HEK293 (cell line): ENCODE measurements around the gene TXNRD2.

Experiments
- CTCF ChIA-PET: fragments of 350-600 bp; formaldehyde crosslinking; extraction: SDS; loops from one replicate; lab custom pipeline; 2021; ENCODE audit warnings: antibody characterized with exemption; lab: Yijun Ruan, JAX
- POLR2A ChIA-PET: fragments of 300-600 bp; formaldehyde crosslinking; extraction: SDS; loops from one replicate; lab custom pipeline; 2020; ENCODE audit warnings: antibody characterized with exemption, inconsistent platforms; lab: Yijun Ruan, JAX
- H3K27ac ChIP-seq: fragments of 200-500 bp; sonication (Bioruptor generic); 2 replicates; pipeline ENCODE4 v1.5.1; 2014; ENCODE audit warnings: low read depth, low read length, control low read depth, inconsistent platforms; ENCODE audit errors: extremely low read depth
- H3K36me3 ChIP-seq, 2 experiments: fragments of 200-500 bp in 1 of 2; sonication (Bioruptor generic) in 1 of 2; 1 replicate in 1 of 2; 2 replicates in 1 of 2; pipeline ENCODE4 v1.5.1; 2014 to 2017; ENCODE audit warnings: inconsistent platforms in 2 of 2, low read length in 2 of 2; ENCODE audit not compliant: control insufficient read depth in 2 of 2, insufficient read depth in 1 of 2
- H3K4me1 ChIP-seq: fragments of 200-500 bp; sonication (Bioruptor generic); 2 replicates; pipeline ENCODE4 v1.5.1; 2014; ENCODE audit warnings: mild to moderate bottlenecking, low read length, inconsistent platforms; ENCODE audit not compliant: control insufficient read depth, insufficient read depth
- H3K4me3 ChIP-seq: 2 replicates; pipeline ENCODE4 v1.5.1; 2011; ENCODE audit warnings: low read depth, mild to moderate bottlenecking, control low read depth, low read length, moderate library complexity
- H3K9me3 ChIP-seq: fragments of 200-500 bp; sonication (Bioruptor generic); 2 replicates; pipeline ENCODE4 v1.5.1; 2014; ENCODE audit warnings: low read depth, low read length, inconsistent platforms; ENCODE audit not compliant: control insufficient read depth, insufficient read depth
- AEBP2 ChIP-seq: fragments of 450-650 bp; formaldehyde crosslinking; IDR thresholded peaks from 2 replicates; pipeline ENCODE4 v1.5.1; 2016; ENCODE audit warnings: missing biosample characterization, missing genetic modification characterization, borderline replicate concordance
- GLIS1 ChIP-seq: fragments of 450-650 bp; formaldehyde crosslinking; IDR thresholded peaks from 2 replicates; pipeline ENCODE4 v1.5.1; 2016; ENCODE audit warnings: missing biosample characterization, missing genetic modification characterization
- IKZF3 ChIP-seq: fragments of 450-650 bp; IDR thresholded peaks from 2 replicates; pipeline ENCODE4 v1.5.0; 2018; ENCODE audit warnings: missing biosample characterization, mild to moderate bottlenecking, missing genetic modification characterization, moderate library complexity
- TRIM28 ChIP-seq: IDR thresholded peaks from 2 replicates; pipeline ENCODE4 v1.6.1; 2011; ENCODE audit warnings: low read length, control low read depth, borderline replicate concordance
- ZBTB11 ChIP-seq: fragments of 450-650 bp; formaldehyde crosslinking; conservative IDR thresholded peaks from 2 replicates; pipeline ENCODE4 v1.5.1; 2016; ENCODE audit warnings: low read depth, missing biosample characterization, missing genetic modification characterization
- ZFHX2 ChIP-seq: fragments of 450-650 bp; formaldehyde crosslinking; conservative IDR thresholded peaks from 2 replicates; pipeline ENCODE4 v1.5.1; 2016; ENCODE audit warnings: missing biosample characterization, missing genetic modification characterization
- ZNF274 ChIP-seq, 2 experiments: fragments of 200-500 bp in 1 of 2; fragments of 450-650 bp in 1 of 2; sonication (Bioruptor generic) in 1 of 2; formaldehyde crosslinking in 1 of 2; IDR thresholded peaks; 2 replicates each; pipeline versions ENCODE4 v1.5.1 to v1.6.1; 2014 to 2016; ENCODE audit warnings: borderline replicate concordance in 1 of 2, inconsistent platforms in 1 of 2, low read length in 1 of 2, missing biosample characterization in 1 of 2, missing genetic modification characterization in 1 of 2
- ZNF311 ChIP-seq: fragments of 450-650 bp; formaldehyde crosslinking; IDR thresholded peaks from 2 replicates; pipeline ENCODE4 v1.5.1; 2017; ENCODE audit warnings: missing biosample characterization, missing genetic modification characterization, borderline replicate concordance
- ZNF362 ChIP-seq: fragments of 450-650 bp; formaldehyde crosslinking; IDR thresholded peaks from 2 replicates; pipeline ENCODE4 v1.5.1; 2016; ENCODE audit warnings: missing biosample characterization, missing genetic modification characterization
- ZNF37A ChIP-seq: fragments of 450-650 bp; IDR thresholded peaks from 2 replicates; pipeline ENCODE4 v1.5.1; 2018; ENCODE audit warnings: missing biosample characterization, missing genetic modification characterization
- ZNF473 ChIP-seq: fragments of 450-650 bp; formaldehyde crosslinking; IDR thresholded peaks from 2 replicates; pipeline ENCODE4 v1.5.1; 2017; ENCODE audit warnings: missing biosample characterization, missing genetic modification characterization
- ZNF580 ChIP-seq: fragments of 450-650 bp; formaldehyde crosslinking; IDR thresholded peaks from 2 replicates; pipeline ENCODE4 v1.5.1; 2016; ENCODE audit warnings: missing biosample characterization, missing genetic modification characterization
- ZNF654 ChIP-seq: fragments of 450-650 bp; formaldehyde crosslinking; IDR thresholded peaks from 2 replicates; pipeline ENCODE4 v1.5.1; 2016; ENCODE audit warnings: low read depth, missing biosample characterization, missing genetic modification characterization
- ZNF707 ChIP-seq: fragments of 450-650 bp; formaldehyde crosslinking; IDR thresholded peaks from 2 replicates; pipeline ENCODE4 v1.5.1; 2016; ENCODE audit warnings: missing biosample characterization, missing genetic modification characterization

The TXNRD2 gene

GRCh38 chr22:19903031-19903430, 38.6 kb downstream of the TXNRD2 start (continued):
- TF ChIP-seq ZNF311 (tag by site-specific recombination) (no peak), ZNF654 (tag by site-specific recombination) (no peak), AEBP2 (tag by site-specific recombination) (no peak), ZBTB11 (no peak), ZFHX2 (tag by site-specific recombination) (peak; percentile 46), ZNF274 (IDR thresholded peaks at IDR 0.05; ENCODE audit: low read length) (no peak), ZNF274 (tag by site-specific recombination; IDR thresholded peaks at IDR 0.05; ENCODE audit: borderline replicate concordance) (no peak), TRIM28 (no peak)
- TF ChIP-seq, all 188 proteins: peak for 4

GRCh38 chr22:19902245-19902715, 39.3 kb downstream of the TXNRD2 start:
- ChIA-PET POLR2A (interaction anchor here (1.3 kb wide), 1 partner anchor 22 kb away, joined by 3 read pairs; no protein-coding TSS in a partner anchor), CTCF (interaction anchor here (1.2 to 4.8 kb wide), 4 partner anchors 9 to 172 kb away, joined by 3 to 45 read pairs (median 11); no protein-coding TSS in a partner anchor)
- Histone ChIP-seq H3K36me3 (peaks cover 0 to 8% of the 10 kb centered on the region in 2 experiments; a peak in 1 of 3 replicates), H3K4me1 (no peaks in the 10 kb centered on the region), H3K4me3 (no peak overlapping the region), H3K27ac (no peak overlapping the region), H3K9me3 (no peaks in the 10 kb centered on the region)
- TF ChIP-seq ZNF362 (tag by site-specific recombination) (no peak), GLIS1 (tag by site-specific recombination) (peak; percentile 35; the same call in 1 of the 2 replicates)

GRCh38 chr22:19901577-19902244, 39.9 kb downstream of the TXNRD2 start:
- no peak for TF ChIP-seq ZNF580 (tag by site-specific recombination)
- no peak for TF ChIP-seq ZNF707 (tag by site-specific recombination)
- no peak for TF ChIP-seq IKZF3 (tag by site-specific recombination)
- TF ChIP-seq ZNF37A (tag by site-specific recombination) = no peak
- no peak for TF ChIP-seq ZNF473 (tag by site-specific recombination)
- Histone ChIP-seq H3K36me3 (peaks cover 0 to 11% of the 10 kb centered on the region in 2 experiments; a peak in 1 of 3 replicates), H3K4me3 (no peak overlapping the region), H3K4me1 (no peaks in the 10 kb centered on the region), H3K9me3 (no peaks in the 10 kb centered on the region), H3K27ac (no peak overlapping the region)
- ChIA-PET CTCF (interaction anchor here (0.7 to 3.0 kb wide), 4 partner anchors 9 to 171 kb away, joined by 3 to 15 read pairs (median 6); no protein-coding TSS in a partner anchor), POLR2A (interaction anchor here (1.3 kb wide), 1 partner anchor 21 kb away, joined by 3 read pairs; no protein-coding TSS in a partner anchor)
